ENCODE results near the gene TMEM95.

Gene TMEM95

DNA sequence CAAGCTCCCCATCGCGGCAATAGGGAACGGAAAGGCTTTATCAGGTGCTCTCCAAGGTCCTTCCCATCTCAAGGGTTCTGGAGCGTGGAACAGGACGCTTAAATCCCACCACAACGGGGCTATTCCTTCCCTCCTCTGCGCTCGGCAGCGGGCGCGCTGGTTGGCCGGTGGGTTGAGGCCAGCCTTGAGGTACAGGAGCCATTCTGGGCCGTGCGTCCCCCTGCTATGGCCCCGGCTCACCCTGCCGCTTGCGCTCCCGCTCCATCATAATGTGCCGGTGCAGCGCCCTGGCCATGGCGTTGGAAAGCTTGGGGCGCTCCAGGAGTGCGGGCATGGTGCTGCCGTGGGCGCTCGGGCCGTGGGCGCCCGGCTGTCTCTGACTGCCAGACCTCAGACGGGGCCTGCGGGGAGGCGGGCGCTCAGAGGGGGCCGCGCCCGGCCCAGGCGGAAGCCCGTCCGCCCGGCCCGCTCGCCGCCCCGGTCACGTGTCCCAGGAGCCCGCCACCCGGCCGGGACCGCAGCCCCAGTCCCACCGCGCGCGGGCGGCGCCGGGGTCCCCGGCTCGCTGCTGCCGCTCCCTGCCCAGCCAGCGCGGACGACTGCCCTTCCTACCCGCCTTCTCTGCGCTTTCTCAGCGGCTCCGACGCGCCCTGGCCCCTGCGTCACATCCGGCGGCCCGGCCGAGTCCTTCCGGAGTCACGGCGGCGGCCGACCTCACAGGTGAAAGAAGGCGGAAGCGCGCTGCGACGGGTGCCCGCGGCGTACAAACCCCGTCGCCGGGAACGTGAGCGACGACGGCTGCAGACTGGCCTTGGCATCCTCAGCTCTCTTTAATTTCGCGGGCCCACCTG is 40.0 kb upstream of the TMEM95 start, which contains the start of gene GPS2 (continued):
- TF ChIP-seq ZNF311 (tag by site-specific recombination; IDR thresholded peaks at IDR 0.05; ENCODE audit: borderline replicate concordance) (no peak), ZNF366 (tag by site-specific recombination; conservative IDR thresholded peaks at IDR 0.05) (no peak), ZBTB21 (tag by site-specific recombination; IDR thresholded peaks at IDR 0.05) (peak; percentile 65), ZNF600 (tag by site-specific recombination; IDR thresholded peaks at IDR 0.05) (peak; percentile 69), ZNF596 (tag by site-specific recombination; IDR thresholded peaks at IDR 0.05) (no peak), ZNF169 (tag by site-specific recombination; IDR thresholded peaks at IDR 0.05) (no peak), ZNF626 (tag by site-specific recombination; IDR thresholded peaks at IDR 0.05) (no peak), TSHZ1 (tag by site-specific recombination; IDR thresholded peaks at IDR 0.05; ENCODE audit: borderline replicate concordance) (no peak), ZSCAN23 (tag by site-specific recombination; IDR thresholded peaks at IDR 0.05) (no peak), ZNF26 (tag by site-specific recombination; IDR thresholded peaks at IDR 0.05) (no peak), BCL11A (tag by site-specific recombination; IDR thresholded peaks at IDR 0.05; ENCODE audit: low read depth) (0 out of 2 replicates have a peak, but pooled peaks have one; percentile 37), GLI2 (tag by site-specific recombination; IDR thresholded peaks at IDR 0.05; ENCODE audit: borderline replicate concordance, low read depth) (no peak), ZBTB7A (tag by site-specific recombination; IDR thresholded peaks at IDR 0.05; ENCODE audit: low read depth) (peak; percentile 41; the same call in 1 of the 2 replicates), ZNF184 (tag by site-specific recombination; IDR thresholded peaks at IDR 0.05) (no peak), ZXDB (tag by site-specific recombination; IDR thresholded peaks at IDR 0.05) (no peak; the same call in 1 of the 2 replicates), ZNF473 (tag by site-specific recombination; IDR thresholded peaks at IDR 0.05) (no peak), ZNF791 (tag by site-specific recombination; IDR thresholded peaks at IDR 0.05) (no peak), ZNF214 (tag by site-specific recombination; IDR thresholded peaks at IDR 0.05; ENCODE audit: borderline replicate concordance) (no peak), ZNF148 (tag by site-specific recombination; IDR thresholded peaks at IDR 0.05; ENCODE audit: borderline replicate concordance) (no peak), ZNF404 (tag by site-specific recombination; IDR thresholded peaks at IDR 0.05) (no peak), ZNF501 (tag by site-specific recombination; IDR thresholded peaks at IDR 0.05) (peak; percentile 63; the same call in 1 of the 2 replicates), ZBTB1 (tag by site-specific recombination; IDR thresholded peaks at IDR 0.05) (no peak), ZNF37A (tag by site-specific recombination; IDR thresholded peaks at IDR 0.05) (no peak), EGR2 (tag by site-specific recombination; IDR thresholded peaks at IDR 0.05; ENCODE audit: low read depth) (peak; percentile 42), SP7 (tag by site-specific recombination; IDR thresholded peaks at IDR 0.05) (peak; percentile 52), ZNF416 (tag by site-specific recombination; IDR thresholded peaks at IDR 0.05) (no peak), ZNF114 (tag by site-specific recombination; IDR thresholded peaks at IDR 0.05) (no peak), ZNF639 (tag by site-specific recombination; IDR thresholded peaks at IDR 0.05) (0 out of 2 replicates have a peak, but pooled peaks have one; percentile 30)
- TF ChIP-seq, protein P1, sequence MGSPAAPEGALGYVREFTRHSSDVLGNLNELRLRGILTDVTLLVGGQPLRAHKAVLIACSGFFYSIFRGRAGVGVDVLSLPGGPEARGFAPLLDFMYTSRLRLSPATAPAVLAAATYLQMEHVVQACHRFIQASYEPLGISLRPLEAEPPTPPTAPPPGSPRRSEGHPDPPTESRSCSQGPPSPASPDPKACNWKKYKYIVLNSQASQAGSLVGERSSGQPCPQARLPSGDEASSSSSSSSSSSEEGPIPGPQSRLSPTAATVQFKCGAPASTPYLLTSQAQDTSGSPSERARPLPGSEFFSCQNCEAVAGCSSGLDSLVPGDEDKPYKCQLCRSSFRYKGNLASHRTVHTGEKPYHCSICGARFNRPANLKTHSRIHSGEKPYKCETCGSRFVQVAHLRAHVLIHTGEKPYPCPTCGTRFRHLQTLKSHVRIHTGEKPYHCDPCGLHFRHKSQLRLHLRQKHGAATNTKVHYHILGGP (tag by site-specific recombination; IDR thresholded peaks at IDR 0.05), result no peak
